ENCODE data around the gene DGKG. TPM values are rescaled to one million over a fixed set of nuclear protein-coding genes. Genes with fewer than 3 reads are reported as not detected.
A peak's percentile ranks its signal among the peaks of the same experiment; 100 is the strongest.

The DGKG gene
- total RNA-seq, 2 experiments from 2014 or later: 0.20 to 0.66 TPM

- H3K4me3 Mint-ChIP-seq: no peak overlapping the region
- H3K27me3 Mint-ChIP-seq: peaks cover 69% of the 10 kb centered on the region
- CTCF ChIA-PET: no interaction called here
- ATAC-seq (no peak), DNase-seq (no peak)
- H3K27ac Mint-ChIP-seq: no peak overlapping the region
- peaks cover 3% of the 10 kb centered on the region for H3K36me3 Mint-ChIP-seq
- no peaks in the 10 kb centered on the region for H3K9me3 Mint-ChIP-seq (ENCODE audit: low read depth)
- H3K4me1 Mint-ChIP-seq: peaks cover 20% of the 10 kb centered on the region
These were observed 212.6 kb downstream of the DGKG start for GRCh38 chr3:186149319-186149960.

DNA sequence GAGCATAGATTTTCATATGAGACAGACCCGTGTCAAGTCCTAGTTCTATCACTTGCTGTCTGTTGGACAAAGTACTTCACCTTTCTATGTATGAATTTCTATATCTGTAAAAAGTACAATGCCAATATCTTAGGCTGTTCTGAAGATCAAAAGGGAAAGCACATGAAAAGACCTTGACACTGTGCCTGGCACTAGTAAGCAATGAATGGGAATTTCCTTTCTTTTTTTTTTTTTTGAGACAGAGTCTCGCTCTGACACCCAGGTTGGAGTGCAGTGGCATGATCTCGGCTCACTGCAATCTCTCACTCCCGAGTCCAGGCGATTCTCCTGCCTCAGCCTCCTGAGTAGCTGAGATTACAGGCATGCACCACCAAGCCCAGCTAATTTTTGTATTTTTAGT lies 217.8 kb downstream of the DGKG start:
- DNase-seq (no peak), ATAC-seq (no peak)
- CTCF ChIA-PET: interaction anchor here (0.7 kb wide), 1 partner anchor 28 kb away, joined by 3 read pairs; no protein-coding TSS in a partner anchor
- peaks cover 55% of the 10 kb centered on the region for H3K27me3 Mint-ChIP-seq
- no peak overlapping the region for H3K4me3 Mint-ChIP-seq
- no peaks in the 10 kb centered on the region for H3K36me3 Mint-ChIP-seq
- H3K27ac Mint-ChIP-seq: no peak overlapping the region
- H3K4me1 Mint-ChIP-seq: no peaks in the 10 kb centered on the region
- H3K9me3 Mint-ChIP-seq (ENCODE audit: low read depth): no peaks in the 10 kb centered on the region

GRCh38 chr3:186143250-186143649 lies 218.8 kb downstream of the DGKG start:
- H3K4me3 Mint-ChIP-seq: no peak overlapping the region
- no peaks in the 10 kb centered on the region for H3K4me1 Mint-ChIP-seq
- CTCF ChIA-PET: no interaction called here
- H3K27ac Mint-ChIP-seq: no peak overlapping the region
- H3K9me3 Mint-ChIP-seq (ENCODE audit: low read depth): no peaks in the 10 kb centered on the region
- no peaks in the 10 kb centered on the region for H3K36me3 Mint-ChIP-seq
- peaks cover 54% of the 10 kb centered on the region for H3K27me3 Mint-ChIP-seq
- DNase-seq (no peak), ATAC-seq (no peak)

DNA sequence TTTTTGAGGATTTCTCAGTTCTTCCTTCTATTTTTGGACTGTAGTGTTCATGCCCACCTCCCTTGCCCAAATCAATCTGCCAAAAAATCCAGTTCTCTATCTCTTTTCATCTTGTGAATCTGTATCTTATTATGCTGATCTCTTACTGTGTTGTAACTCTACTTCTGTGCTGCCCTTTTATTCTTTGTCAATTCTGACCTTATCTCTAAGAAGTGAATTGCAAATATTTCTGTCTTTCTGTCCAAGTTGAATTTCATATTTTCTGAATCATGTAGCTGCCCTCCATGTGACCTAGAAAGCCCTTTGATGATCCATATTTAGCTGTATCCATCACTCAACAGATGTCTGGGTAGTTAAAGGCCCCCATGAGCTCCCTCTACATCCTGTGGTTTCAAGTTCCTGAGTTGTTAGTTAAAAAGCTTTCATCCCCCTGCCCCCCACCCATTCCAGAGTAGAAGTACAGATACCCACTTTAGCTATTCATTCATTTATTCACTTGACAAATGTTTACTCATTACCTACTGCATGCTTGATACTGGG lies 219.6 kb downstream of the DGKG start:
- no peaks in the 10 kb centered on the region for H3K9me3 Mint-ChIP-seq (ENCODE audit: low read depth)
- H3K27me3 Mint-ChIP-seq: peaks cover 48% of the 10 kb centered on the region
- CTCF ChIA-PET: no interaction called here
- no peaks in the 10 kb centered on the region for H3K4me1 Mint-ChIP-seq
- DNase-seq (no peak), ATAC-seq (no peak)
- H3K36me3 Mint-ChIP-seq: no peaks in the 10 kb centered on the region
- H3K4me3 Mint-ChIP-seq: no peak overlapping the region
- no peak overlapping the region for H3K27ac Mint-ChIP-seq

- DNase-seq: no peak
- CTCF ChIA-PET: no interaction called here
- Mint-ChIP-seq H3K4me3 (no peak overlapping the region), H3K36me3 (no peaks in the 10 kb centered on the region), H3K9me3 (ENCODE audit: low read depth) (no peaks in the 10 kb centered on the region), H3K27me3 (peaks cover 47% of the 10 kb centered on the region), H3K4me1 (no peaks in the 10 kb centered on the region), H3K27ac (no peak overlapping the region)
- no peak for ATAC-seq
These were observed 220.2 kb downstream of the DGKG start for GRCh38 chr3:186141790-186142189.

DNA sequence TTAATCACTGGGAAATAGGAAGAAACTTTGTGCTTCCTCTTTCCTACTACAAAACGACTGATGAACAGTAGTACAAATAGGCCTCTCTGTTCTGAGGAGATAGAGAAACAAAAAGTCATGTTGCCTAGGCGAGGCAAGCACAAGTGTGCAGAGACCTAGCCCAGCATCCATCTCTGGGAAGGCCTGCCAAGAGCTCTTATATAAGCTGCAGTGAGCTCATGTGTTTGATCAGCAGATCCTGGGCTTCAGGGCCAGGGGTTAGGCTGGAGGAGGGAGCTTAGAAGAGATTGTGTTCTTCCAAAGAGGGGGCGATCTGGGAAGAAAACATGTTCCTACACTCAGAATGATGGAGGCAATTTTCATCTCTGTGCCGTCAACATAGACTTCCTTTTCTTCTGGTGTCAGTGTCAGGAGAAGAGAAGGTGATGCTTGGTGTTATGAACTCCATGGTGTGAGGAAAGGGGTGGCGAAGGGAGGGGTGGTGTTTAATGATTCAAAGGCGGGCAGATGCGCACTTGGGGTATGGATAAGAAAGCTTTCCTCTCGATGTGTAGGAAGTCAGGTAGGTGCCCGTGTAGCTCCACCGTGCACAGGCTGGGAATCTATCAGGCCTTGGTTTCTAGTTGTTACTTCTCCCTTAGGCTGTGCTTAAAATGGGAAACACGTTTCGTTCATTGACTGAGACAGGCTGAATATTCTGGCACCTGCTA lies 223.6 kb downstream of the DGKG start:
- H3K36me3 Mint-ChIP-seq: no peaks in the 10 kb centered on the region
- no peaks in the 10 kb centered on the region for H3K4me1 Mint-ChIP-seq
- CTCF ChIA-PET: no interaction called here
- no peaks in the 10 kb centered on the region for H3K9me3 Mint-ChIP-seq (ENCODE audit: low read depth)
- H3K27ac Mint-ChIP-seq: no peak overlapping the region
- DNase-seq (no peak), ATAC-seq (no peak)
- H3K27me3 Mint-ChIP-seq: peaks cover 38% of the 10 kb centered on the region
- H3K4me3 Mint-ChIP-seq: no peak overlapping the region

DNA sequence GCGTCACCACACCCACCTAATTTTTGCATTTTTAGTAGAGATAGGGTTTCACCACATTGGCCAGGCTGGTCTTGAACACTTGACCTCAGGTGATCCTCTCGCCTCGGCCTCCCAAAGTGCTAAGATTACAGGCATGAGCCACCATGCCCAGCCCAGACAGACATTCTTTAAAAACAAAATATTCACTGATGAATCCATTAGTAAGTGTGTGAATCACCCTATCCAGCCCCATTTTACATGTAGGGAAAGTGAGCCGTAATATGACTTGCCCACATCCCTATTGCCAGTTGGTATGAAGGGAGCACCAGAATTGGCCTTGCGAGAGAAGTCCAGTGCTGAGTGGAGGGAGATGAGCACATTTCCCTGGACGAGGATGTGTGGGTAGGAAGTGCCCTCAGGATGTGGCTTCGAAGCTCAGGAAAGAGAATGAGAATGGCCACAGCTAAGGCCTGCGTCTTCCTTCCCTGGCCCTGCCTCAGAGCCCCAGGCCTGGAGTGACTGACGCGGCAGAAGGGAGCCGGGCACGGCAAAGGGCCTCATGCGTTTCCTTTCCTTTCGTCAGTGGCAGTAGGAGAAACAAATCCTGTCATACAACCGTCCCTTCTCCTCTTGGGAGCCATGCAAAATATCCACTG lies 224.9 kb downstream of the DGKG start:
- CTCF ChIA-PET: no interaction called here
- Mint-ChIP-seq H3K4me3 (no peak overlapping the region), H3K36me3 (no peaks in the 10 kb centered on the region), H3K9me3 (ENCODE audit: low read depth) (no peaks in the 10 kb centered on the region), H3K4me1 (peaks cover under 1% of the 10 kb centered on the region), H3K27me3 (peaks cover 34% of the 10 kb centered on the region), H3K27ac (no peak overlapping the region)
- no peak for ATAC-seq
- no peak for DNase-seq

DNA sequence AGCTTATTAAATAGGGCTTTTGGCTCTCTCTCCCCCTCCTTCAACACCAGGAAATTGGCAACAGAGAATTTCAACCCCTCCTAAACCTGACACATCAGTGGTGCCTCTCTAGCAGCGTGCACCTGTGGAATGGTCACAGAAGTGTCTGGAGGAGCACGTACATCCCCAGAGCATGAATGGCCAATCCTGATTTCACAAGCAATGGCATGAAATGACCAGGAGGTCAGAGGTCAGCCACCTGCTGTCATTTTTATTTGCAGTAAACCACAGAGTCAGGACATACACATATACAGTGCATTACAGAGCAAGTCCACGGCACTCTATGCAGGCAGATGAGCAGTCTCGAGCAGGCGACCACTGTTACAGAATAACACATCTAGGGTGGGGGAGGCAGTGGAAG lies 228.1 kb downstream of the DGKG start:
- H3K27me3 Mint-ChIP-seq: peaks cover 43% of the 10 kb centered on the region
- DNase-seq (no peak), ATAC-seq (no peak)
- H3K4me1 Mint-ChIP-seq: peaks cover 2% of the 10 kb centered on the region
- no peak overlapping the region for H3K27ac Mint-ChIP-seq
- H3K36me3 Mint-ChIP-seq: no peaks in the 10 kb centered on the region
- no peaks in the 10 kb centered on the region for H3K9me3 Mint-ChIP-seq (ENCODE audit: low read depth)
- CTCF ChIA-PET: no interaction called here
- H3K4me3 Mint-ChIP-seq: no peak overlapping the region

DNA sequence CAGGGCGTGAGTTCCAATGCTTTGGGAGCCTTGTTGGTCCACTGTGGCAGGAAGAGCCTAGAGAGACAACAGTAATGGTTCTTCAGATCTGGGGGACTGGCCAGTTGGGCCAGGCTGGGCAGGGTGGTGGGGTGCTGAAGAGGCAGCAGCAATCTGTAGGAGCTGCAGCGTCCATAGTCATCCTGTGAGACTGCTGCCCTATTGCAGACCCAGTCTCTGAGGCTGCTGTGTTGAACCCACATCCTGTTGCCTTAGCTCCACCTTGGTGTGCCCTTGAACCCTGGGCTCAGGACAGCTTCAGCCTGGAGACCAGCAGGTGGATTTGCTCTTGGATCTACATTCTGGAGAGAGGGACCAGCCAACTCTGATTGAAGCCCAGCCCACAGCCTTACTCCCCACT lies 229.5 kb downstream of the DGKG start:
- peaks cover 2% of the 10 kb centered on the region for H3K4me1 Mint-ChIP-seq
- no peak overlapping the region for H3K4me3 Mint-ChIP-seq
- no peaks in the 10 kb centered on the region for H3K9me3 Mint-ChIP-seq (ENCODE audit: low read depth)
- ATAC-seq: peak; percentile 23
- H3K36me3 Mint-ChIP-seq: no peaks in the 10 kb centered on the region
- no peak overlapping the region for H3K27ac Mint-ChIP-seq
- no peak for DNase-seq
- CTCF ChIA-PET: interaction anchor here (0.7 kb wide), 1 partner anchor 108 kb away, joined by 3 read pairs; no protein-coding TSS in a partner anchor
- peaks cover 38% of the 10 kb centered on the region for H3K27me3 Mint-ChIP-seq

DNA sequence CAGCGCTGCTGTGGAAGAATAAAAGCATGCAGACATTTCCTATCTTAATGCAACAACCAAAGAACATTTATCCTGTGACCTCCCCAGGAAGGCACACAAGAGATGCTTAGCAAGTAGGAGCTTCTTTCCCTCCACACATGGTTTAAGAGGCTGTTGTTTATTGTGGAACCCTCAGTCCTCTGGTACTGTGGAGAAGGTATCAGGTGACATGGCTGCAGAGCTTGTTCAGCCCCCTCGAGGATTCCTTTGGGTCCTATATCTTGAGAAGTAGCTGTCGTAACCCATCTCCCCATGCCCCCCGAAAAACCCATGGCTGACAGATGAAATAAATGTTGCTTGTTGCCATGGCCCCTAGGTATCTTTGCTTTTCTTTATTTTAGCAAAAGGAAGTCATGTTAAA lies 232.8 kb downstream of the DGKG start:
- Mint-ChIP-seq H3K27ac (no peak overlapping the region), H3K4me3 (no peak overlapping the region), H3K27me3 (peaks cover 33% of the 10 kb centered on the region), H3K9me3 (ENCODE audit: low read depth) (peaks cover 6% of the 10 kb centered on the region), H3K4me1 (peaks cover 2% of the 10 kb centered on the region), H3K36me3 (no peaks in the 10 kb centered on the region)
- ATAC-seq (no peak), DNase-seq (no peak)
- CTCF ChIA-PET: interaction anchor here (0.7 kb wide), 1 partner anchor 30 kb away, joined by 3 read pairs; no protein-coding TSS in a partner anchor

GRCh38 chr3:186128158-186128557 lies 233.9 kb downstream of the DGKG start:
- H3K9me3 Mint-ChIP-seq (ENCODE audit: low read depth): peaks cover 6% of the 10 kb centered on the region
- DNase-seq: no peak
- H3K27ac Mint-ChIP-seq: no peak overlapping the region
- H3K36me3 Mint-ChIP-seq: no peaks in the 10 kb centered on the region
- no peak for ATAC-seq
- peaks cover 2% of the 10 kb centered on the region for H3K4me1 Mint-ChIP-seq
- no peak overlapping the region for H3K4me3 Mint-ChIP-seq
- H3K27me3 Mint-ChIP-seq: peaks cover 38% of the 10 kb centered on the region
- CTCF ChIA-PET: no interaction called here

DNA sequence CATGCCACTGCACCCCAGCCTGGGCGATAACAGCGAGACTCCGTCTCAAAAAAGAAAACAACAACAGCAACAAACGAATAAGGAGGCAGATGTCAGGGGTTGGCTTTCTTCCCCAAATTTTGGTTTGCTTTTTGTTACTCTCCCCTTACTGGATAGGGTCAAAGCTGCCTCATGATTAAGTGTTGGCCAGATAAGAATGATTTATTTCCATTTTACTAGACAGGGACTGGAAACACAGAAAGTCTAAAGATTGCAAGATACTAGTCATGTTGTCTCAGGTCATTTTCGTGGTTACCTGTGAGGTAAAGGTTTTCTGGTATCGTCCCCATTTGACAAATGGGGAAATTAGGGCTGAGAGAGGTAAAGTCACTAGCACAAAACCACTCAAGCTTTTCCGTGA lies 234.6 kb downstream of the DGKG start:
- H3K27me3 Mint-ChIP-seq: peaks cover 39% of the 10 kb centered on the region

DNA sequence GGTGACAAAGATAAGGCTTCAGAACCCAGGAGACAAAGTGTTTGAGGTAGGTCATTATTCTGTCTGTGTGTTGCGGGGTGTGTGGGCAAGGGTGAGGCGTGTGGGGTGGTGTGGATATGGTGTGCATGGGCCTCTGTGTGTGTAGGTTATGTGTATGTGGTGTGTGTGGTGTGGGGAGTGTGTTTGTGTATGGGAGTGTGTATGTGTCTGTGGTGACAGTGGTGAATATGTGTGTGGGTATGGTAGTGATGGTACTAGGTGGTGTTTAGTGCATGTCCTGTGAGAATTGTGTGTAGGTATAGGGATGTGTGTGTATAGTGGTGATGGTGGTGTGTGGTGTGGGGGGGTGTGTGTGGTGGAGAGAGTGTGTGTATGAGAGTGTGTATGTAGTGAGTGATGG lies 236.9 kb downstream of the DGKG start:
- Mint-ChIP-seq H3K4me3 (no peak overlapping the region), H3K9me3 (ENCODE audit: low read depth) (peaks cover 6% of the 10 kb centered on the region), H3K27me3 (peaks cover 35% of the 10 kb centered on the region), H3K27ac (no peak overlapping the region), H3K36me3 (no peaks in the 10 kb centered on the region), H3K4me1 (no peaks in the 10 kb centered on the region)
- ATAC-seq (no peak), DNase-seq (no peak)
- CTCF ChIA-PET: no interaction called here

More for the DNA sequence above, 234.6 kb downstream of the DGKG start:
- Mint-ChIP-seq H3K4me3 (no peak overlapping the region), H3K9me3 (ENCODE audit: low read depth) (peaks cover 6% of the 10 kb centered on the region), H3K27ac (no peak overlapping the region), H3K4me1 (peaks cover 2% of the 10 kb centered on the region), H3K36me3 (no peaks in the 10 kb centered on the region)
- DNase-seq: no peak
- ATAC-seq: no peak
- CTCF ChIA-PET: no interaction called here

DNA sequence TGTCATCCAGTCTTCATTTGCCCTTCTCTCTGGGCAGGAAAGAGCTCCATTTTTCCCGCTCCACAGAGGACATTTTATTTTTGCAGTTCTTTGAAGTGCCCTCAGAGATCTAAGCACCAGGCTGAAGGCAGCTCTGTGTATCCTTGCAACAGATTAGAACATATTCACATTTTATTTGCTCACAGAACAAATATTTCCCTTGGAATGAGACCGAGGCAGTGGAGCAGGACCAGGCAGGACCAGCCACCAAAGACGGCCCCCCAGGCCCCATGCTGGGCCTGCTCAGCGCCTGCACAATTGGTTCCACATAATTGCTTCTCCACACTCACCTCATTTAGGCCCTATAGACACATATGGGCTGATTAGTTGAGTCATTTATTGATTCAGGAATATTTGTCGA lies 237.4 kb downstream of the DGKG start:
- Mint-ChIP-seq H3K27me3 (peaks cover 38% of the 10 kb centered on the region), H3K4me3 (no peak overlapping the region), H3K27ac (no peak overlapping the region), H3K36me3 (no peaks in the 10 kb centered on the region), H3K4me1 (no peaks in the 10 kb centered on the region), H3K9me3 (ENCODE audit: low read depth) (peaks cover 6% of the 10 kb centered on the region)
- CTCF ChIA-PET: no interaction called here
- ATAC-seq: no peak
- DNase-seq: no peak
